ENCODE measurements around the gene AOC1.

The AOC1 gene

GRCh38 chr7:150820578-150821198 lies 31.6 kb upstream of the AOC1 start:
- no peak overlapping the region for H3K27ac ChIP-seq (ENCODE audit: low read length)
- no peak overlapping the region for H3K4me3 ChIP-seq (ENCODE audit: low read length)
- no peaks in the 10 kb centered on the region for H3K9me3 ChIP-seq (ENCODE audit: control insufficient read depth, insufficient read depth, low read length)
- no CpG with 5 or more reads among the region's 7 CpGs for WGBS (ENCODE audit: insufficient coverage, insufficient read length)
- no peaks in the 10 kb centered on the region for H3K36me3 ChIP-seq (ENCODE audit: control insufficient read depth, insufficient read depth, low read length)
- H3K27me3 ChIP-seq (ENCODE audit: control insufficient read depth, insufficient read depth, low read length): no peaks in the 10 kb centered on the region
- 0 out of 2 replicates have a peak, but pooled peaks cover 4% of the 10 kb centered on the region for H3K4me1 ChIP-seq (ENCODE audit: control insufficient read depth, insufficient read depth, low read length)
- no peak for DNase-seq (ENCODE audit: low read depth, low spot score)

GRCh38 chr7:150823043-150823442 lies 29.3 kb upstream of the AOC1 start:
- H3K9me3 ChIP-seq (ENCODE audit: control insufficient read depth, insufficient read depth, low read length): no peaks in the 10 kb centered on the region; the same call in 1 of the 2 replicates
- DNase-seq (ENCODE audit: low read depth, low spot score): no peak
- H3K27me3 ChIP-seq (ENCODE audit: control insufficient read depth, insufficient read depth, low read length): no peaks in the 10 kb centered on the region
- no peak overlapping the region for H3K27ac ChIP-seq (ENCODE audit: low read length)
- no peak overlapping the region for H3K4me3 ChIP-seq (ENCODE audit: low read length)
- H3K36me3 ChIP-seq (ENCODE audit: control insufficient read depth, insufficient read depth, low read length): no peaks in the 10 kb centered on the region
- 0 out of 2 replicates have a peak, but pooled peaks cover 4% of the 10 kb centered on the region for H3K4me1 ChIP-seq (ENCODE audit: control insufficient read depth, insufficient read depth, low read length)
- no CpG with 5 or more reads among the region's 8 CpGs for WGBS (ENCODE audit: insufficient coverage, insufficient read length)

- no peak for DNase-seq (ENCODE audit: low read depth, low spot score)
- no peaks in the 10 kb centered on the region for H3K27me3 ChIP-seq (ENCODE audit: control insufficient read depth, insufficient read depth, low read length)
- H3K36me3 ChIP-seq (ENCODE audit: control insufficient read depth, insufficient read depth, low read length): no peaks in the 10 kb centered on the region
- WGBS (ENCODE audit: insufficient coverage, insufficient read length): no CpG with 5 or more reads among the region's 10 CpGs
- H3K9me3 ChIP-seq (ENCODE audit: control insufficient read depth, insufficient read depth, low read length): no peaks in the 10 kb centered on the region; the same call in 1 of the 2 replicates
- no peak overlapping the region for H3K27ac ChIP-seq (ENCODE audit: low read length)
- no peak overlapping the region for H3K4me3 ChIP-seq (ENCODE audit: low read length)
- H3K4me1 ChIP-seq (ENCODE audit: control insufficient read depth, insufficient read depth, low read length): 0 out of 2 replicates have a peak, but pooled peaks cover 4% of the 10 kb centered on the region
Observed at GRCh38 chr7:150823484-150824126, 28.7 kb upstream of the AOC1 start.

- Histone ChIP-seq H3K27me3 (ENCODE audit: control insufficient read depth, insufficient read depth, low read length) (no peaks in the 10 kb centered on the region), H3K36me3 (ENCODE audit: control insufficient read depth, insufficient read depth, low read length) (no peaks in the 10 kb centered on the region), H3K4me3 (ENCODE audit: low read length) (no peak overlapping the region), H3K9me3 (ENCODE audit: control insufficient read depth, insufficient read depth, low read length) (no peaks in the 10 kb centered on the region; the same call in 1 of the 2 replicates), H3K4me1 (ENCODE audit: control insufficient read depth, insufficient read depth, low read length) (0 out of 2 replicates have a peak, but pooled peaks cover 4% of the 10 kb centered on the region), H3K27ac (ENCODE audit: low read length) (no peak overlapping the region)
- DNase-seq (ENCODE audit: low read depth, low spot score): no peak
- no CpG with 5 or more reads among the region's 20 CpGs for WGBS (ENCODE audit: insufficient coverage, insufficient read length)
Observed at GRCh38 chr7:150824379-150825177, 27.7 kb upstream of the AOC1 start.

- no peak overlapping the region for H3K4me3 ChIP-seq (ENCODE audit: low read length)
- H3K27me3 ChIP-seq (ENCODE audit: control insufficient read depth, insufficient read depth, low read length): no peaks in the 10 kb centered on the region
- no CpG with 5 or more reads among the region's 6 CpGs for WGBS (ENCODE audit: insufficient coverage, insufficient read length)
- H3K36me3 ChIP-seq (ENCODE audit: control insufficient read depth, insufficient read depth, low read length): no peaks in the 10 kb centered on the region
- H3K27ac ChIP-seq (ENCODE audit: low read length): no peak overlapping the region
- H3K9me3 ChIP-seq (ENCODE audit: control insufficient read depth, insufficient read depth, low read length): no peaks in the 10 kb centered on the region; the same call in 1 of the 2 replicates
- H3K4me1 ChIP-seq (ENCODE audit: control insufficient read depth, insufficient read depth, low read length): no peaks in the 10 kb centered on the region
- no peak for DNase-seq (ENCODE audit: low read depth, low spot score)
Observed at GRCh38 chr7:150826061-150826849, 26.1 kb upstream of the AOC1 start.

GRCh38 chr7:150828384-150828783 lies 23.9 kb upstream of the AOC1 start:
- WGBS (ENCODE audit: insufficient coverage, insufficient read length): no CpG with 5 or more reads among the region's 2 CpGs
- no peaks in the 10 kb centered on the region for H3K36me3 ChIP-seq (ENCODE audit: control insufficient read depth, insufficient read depth, low read length)

GRCh38 chr7:150829426-150829825 lies 22.9 kb upstream of the AOC1 start:
- WGBS (ENCODE audit: insufficient coverage, insufficient read length): no CpG with 5 or more reads among the region's 1 CpG
- no peak overlapping the region for H3K27ac ChIP-seq (ENCODE audit: low read length)
- H3K4me3 ChIP-seq (ENCODE audit: low read length): no peak overlapping the region
- H3K27me3 ChIP-seq (ENCODE audit: control insufficient read depth, insufficient read depth, low read length): no peaks in the 10 kb centered on the region
- no peak for DNase-seq (ENCODE audit: low read depth, low spot score)
- H3K36me3 ChIP-seq (ENCODE audit: control insufficient read depth, insufficient read depth, low read length): no peaks in the 10 kb centered on the region
- H3K9me3 ChIP-seq (ENCODE audit: control insufficient read depth, insufficient read depth, low read length): no peaks in the 10 kb centered on the region; the same call in 1 of the 2 replicates
- no peaks in the 10 kb centered on the region for H3K4me1 ChIP-seq (ENCODE audit: control insufficient read depth, insufficient read depth, low read length)

More at GRCh38 chr7:150828384-150828783, 23.9 kb upstream of the AOC1 start:
- H3K27me3 ChIP-seq (ENCODE audit: control insufficient read depth, insufficient read depth, low read length): no peaks in the 10 kb centered on the region
- no peak for DNase-seq (ENCODE audit: low read depth, low spot score)
- no peak overlapping the region for H3K4me3 ChIP-seq (ENCODE audit: low read length)
- H3K4me1 ChIP-seq (ENCODE audit: control insufficient read depth, insufficient read depth, low read length): no peaks in the 10 kb centered on the region
- no peak overlapping the region for H3K27ac ChIP-seq (ENCODE audit: low read length)
- H3K9me3 ChIP-seq (ENCODE audit: control insufficient read depth, insufficient read depth, low read length): no peaks in the 10 kb centered on the region; the same call in 1 of the 2 replicates

GRCh38 chr7:150830937-150831336 lies 21.4 kb upstream of the AOC1 start:
- no peaks in the 10 kb centered on the region for H3K4me1 ChIP-seq (ENCODE audit: control insufficient read depth, insufficient read depth, low read length)
- no peak overlapping the region for H3K27ac ChIP-seq (ENCODE audit: low read length)
- H3K36me3 ChIP-seq (ENCODE audit: control insufficient read depth, insufficient read depth, low read length): no peaks in the 10 kb centered on the region
- no CpG with 5 or more reads among the region's 1 CpG for WGBS (ENCODE audit: insufficient coverage, insufficient read length)
- no peak overlapping the region for H3K4me3 ChIP-seq (ENCODE audit: low read length)
- H3K9me3 ChIP-seq (ENCODE audit: control insufficient read depth, insufficient read depth, low read length): no peaks in the 10 kb centered on the region; the same call in 1 of the 2 replicates
- DNase-seq (ENCODE audit: low read depth, low spot score): no peak
- no peaks in the 10 kb centered on the region for H3K27me3 ChIP-seq (ENCODE audit: control insufficient read depth, insufficient read depth, low read length)

GRCh38 chr7:150831851-150832250 lies 20.5 kb upstream of the AOC1 start:
- DNase-seq (ENCODE audit: low read depth, low spot score): no peak
- H3K9me3 ChIP-seq (ENCODE audit: control insufficient read depth, insufficient read depth, low read length): no peaks in the 10 kb centered on the region; the same call in 1 of the 2 replicates
- no peaks in the 10 kb centered on the region for H3K4me1 ChIP-seq (ENCODE audit: control insufficient read depth, insufficient read depth, low read length)
- no peaks in the 10 kb centered on the region for H3K36me3 ChIP-seq (ENCODE audit: control insufficient read depth, insufficient read depth, low read length)
- H3K4me3 ChIP-seq (ENCODE audit: low read length): no peak overlapping the region
- H3K27me3 ChIP-seq (ENCODE audit: control insufficient read depth, insufficient read depth, low read length): no peaks in the 10 kb centered on the region
- no CpG with 5 or more reads among the region's 1 CpG for WGBS (ENCODE audit: insufficient coverage, insufficient read length)
- no peak overlapping the region for H3K27ac ChIP-seq (ENCODE audit: low read length)

- no peaks in the 10 kb centered on the region for H3K4me1 ChIP-seq (ENCODE audit: control insufficient read depth, insufficient read depth, low read length)
- no peak for DNase-seq (ENCODE audit: low read depth, low spot score)
- no peak overlapping the region for H3K4me3 ChIP-seq (ENCODE audit: low read length)
- H3K27me3 ChIP-seq (ENCODE audit: control insufficient read depth, insufficient read depth, low read length): no peaks in the 10 kb centered on the region
- H3K9me3 ChIP-seq (ENCODE audit: control insufficient read depth, insufficient read depth, low read length): no peaks in the 10 kb centered on the region
- no peaks in the 10 kb centered on the region for H3K36me3 ChIP-seq (ENCODE audit: control insufficient read depth, insufficient read depth, low read length)
- H3K27ac ChIP-seq (ENCODE audit: low read length): no peak overlapping the region
- WGBS (ENCODE audit: insufficient coverage, insufficient read length): no CpG with 5 or more reads among the region's 1 CpG
Observed at GRCh38 chr7:150835019-150835418, 17.3 kb upstream of the AOC1 start.
